ENCODE measurements around the gene THOP1.

GRCh38 chr19:2790557-2791271 lies 5.4 kb downstream of the THOP1 start:
- TF ChIP-seq CTCF (IDR thresholded peaks at IDR 0.05) (no peak), POLR2A (IDR thresholded peaks at IDR 0.05) (no peak)

Measured in heart left ventricle (tissue), 13 donors.